ENCODE results near the gene ABHD8.
"Not testable (repeated sequence)": the region's sequence is repeated elsewhere in the genome, so short reads cannot be mapped to it uniquely, and the experiment has no call there.

ABHD8 gene

GRCh38 chr19:17294051-17294891 is 9.0 kb downstream of the ABHD8 start:
- peak; percentile 87 for DNase-seq

- DNase-seq: no peak
These were observed 9.6 kb downstream of the ABHD8 start for GRCh38 chr19:17293605-17294004.

- DNase-seq: peak; percentile 93
These were observed 10.7 kb downstream of the ABHD8 start for GRCh38 chr19:17292301-17293074.

GRCh38 chr19:17289489-17289888 is 13.7 kb downstream of the ABHD8 start:
- peak; percentile 80 for DNase-seq

- no peak for DNase-seq
These were observed 16.5 kb downstream of the ABHD8 start for GRCh38 chr19:17286752-17287151.

- no peak for DNase-seq
These were observed 17.0 kb downstream of the ABHD8 start for GRCh38 chr19:17286263-17286662.

GRCh38 chr19:17285415-17286135 is 17.6 kb downstream of the ABHD8 start:
- no peak for DNase-seq

- no peak for DNase-seq
These were observed 19.7 kb downstream of the ABHD8 start for GRCh38 chr19:17283504-17283996.

GRCh38 chr19:17282488-17283125 is 20.6 kb downstream of the ABHD8 start:
- peak; percentile 91 for DNase-seq

- peak; percentile 78 for DNase-seq
These were observed 21.6 kb downstream of the ABHD8 start, which contains the start of gene ANKLE1 for GRCh38 chr19:17281391-17282304. TSS of gene ANKLE1 (plus strand) at chr19:17281901. CDS start at chr19:17281921, 20 bp downstream.

- no peak for DNase-seq
These were observed 23.8 kb downstream of the ABHD8 start for GRCh38 chr19:17279436-17279835.

GRCh38 chr19:17275441-17276175 is 27.6 kb downstream of the ABHD8 start:
- no peak for DNase-seq

- DNase-seq: not testable (repeated sequence)
These were observed 28.3 kb downstream of the ABHD8 start for GRCh38 chr19:17274892-17275291.

- no peak for DNase-seq
These were observed 34.5 kb downstream of the ABHD8 start for GRCh38 chr19:17268754-17269153.

- DNase-seq: peak; percentile 94
These were observed 36.0 kb downstream of the ABHD8 start, which contains the start of gene BABAM1 for GRCh38 chr19:17266975-17267788. TSS of gene BABAM1 (plus strand) at chr19:17267443. CDS start at chr19:17268807, 1,364 bp downstream.

- peak; percentile 38 for DNase-seq
These were observed 36.6 kb downstream of the ABHD8 start for GRCh38 chr19:17266589-17266974.

- no peak for DNase-seq
These were observed 37.2 kb downstream of the ABHD8 start for GRCh38 chr19:17266026-17266425.

- DNase-seq: no peak
These were observed 38.6 kb downstream of the ABHD8 start, which contains the start of gene USHBP1 for GRCh38 chr19:17264641-17264979. TSS of gene USHBP1 (minus strand) at chr19:17264745. CDS start at chr19:17264299, 446 bp downstream.

Measured in stimulated activated CD8-positive, alpha-beta memory T cell treated with anti-CD3 and anti-CD28 coated beads, Interleukin-4, amount 100 ng/mL, for 48 hours (primary cell).